HG03025 (cell line): Measurements from ENCODE around the gene RPTOR.

Experiments
- ATAC-seq: cut with Tn5 transposase; IDR thresholded peaks from one replicate; pipeline ENCODE4 v1.9.1; 2021; ENCODE audit warnings: mild to moderate bottlenecking, moderate library complexity; ENCODE audit not compliant: unreplicated experiment, low FRiP score

The RPTOR gene

DNA sequence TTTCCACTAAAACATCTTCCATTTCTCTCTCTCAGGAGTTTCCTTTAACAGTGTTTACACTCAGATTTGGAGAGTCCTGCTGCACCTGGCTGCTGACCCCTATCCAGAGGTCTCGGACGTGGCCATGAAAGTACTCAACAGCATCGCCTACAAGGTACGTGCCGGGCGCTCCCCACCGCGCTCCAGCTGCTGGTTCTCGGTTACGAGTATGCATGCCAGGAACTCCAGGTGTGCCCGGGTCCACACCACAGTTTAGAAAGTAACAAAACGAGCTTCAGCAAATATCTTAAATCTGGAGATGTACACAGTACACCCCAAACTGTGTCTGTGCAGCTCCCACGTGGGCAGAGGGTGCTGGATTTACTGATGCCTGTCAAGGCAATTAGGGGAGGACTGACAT is 364.1 kb downstream of the RPTOR start:
- no peak for ATAC-seq

DNA sequence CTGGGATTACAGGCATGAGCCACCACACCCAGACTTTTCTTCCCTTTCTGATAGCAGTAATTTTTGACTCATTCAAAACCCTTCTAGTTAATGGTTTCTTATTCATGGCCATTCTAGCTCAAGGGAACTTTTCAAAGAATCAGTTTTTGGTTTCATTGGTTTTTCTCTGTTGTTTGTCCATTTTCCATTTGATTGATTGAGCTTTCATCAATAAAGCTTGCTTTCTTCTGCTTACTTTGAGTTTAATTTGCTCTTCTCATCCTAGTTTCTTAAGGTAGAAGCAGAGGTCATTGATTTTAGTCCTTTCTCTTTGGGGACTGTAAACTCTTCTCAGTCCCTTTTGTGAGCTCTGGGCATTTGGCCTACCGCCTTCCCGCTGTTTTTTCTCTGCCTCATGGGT is 365.0 kb downstream of the RPTOR start:
- no peak for ATAC-seq

DNA sequence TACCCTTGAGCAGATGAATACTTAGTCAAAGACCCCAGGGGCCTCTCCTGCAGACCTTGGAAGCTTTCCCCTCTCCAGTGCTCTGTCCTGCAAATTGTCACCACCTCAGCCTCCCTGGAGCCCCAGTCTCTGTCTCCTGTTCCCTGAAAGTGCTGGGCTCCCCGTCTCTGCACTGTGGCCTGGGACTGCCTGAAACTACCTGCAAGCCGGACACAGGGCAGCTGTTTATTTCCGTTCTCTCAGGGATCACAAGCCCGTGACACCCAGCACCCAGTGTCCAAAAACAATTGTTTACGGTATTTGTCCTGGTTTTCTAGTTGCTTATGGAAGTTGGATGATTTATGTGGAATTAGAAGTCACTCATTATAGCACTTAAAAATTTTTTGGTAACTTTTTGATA is 365.4 kb downstream of the RPTOR start:
- ATAC-seq = no peak

DNA sequence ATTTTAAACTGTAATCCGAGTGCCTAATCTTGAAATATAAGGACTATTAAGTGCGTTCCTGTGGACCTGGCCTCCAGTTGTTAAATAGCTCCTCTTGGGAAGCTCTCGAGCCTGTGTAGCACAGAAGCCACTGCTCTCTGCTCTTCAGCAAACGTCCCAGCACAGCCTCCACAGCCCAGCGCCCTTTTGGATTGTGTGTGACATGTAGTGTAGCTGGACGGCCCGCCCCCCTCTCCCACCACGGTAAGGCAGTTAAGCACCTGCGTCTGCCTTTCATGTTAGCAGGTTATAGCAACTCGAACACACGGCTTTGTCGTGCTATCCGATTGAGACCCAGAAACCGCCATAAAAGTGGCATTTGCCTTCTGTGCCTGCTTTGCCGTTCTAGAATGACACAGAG is 367.8 kb downstream of the RPTOR start:
- ATAC-seq = no peak

DNA sequence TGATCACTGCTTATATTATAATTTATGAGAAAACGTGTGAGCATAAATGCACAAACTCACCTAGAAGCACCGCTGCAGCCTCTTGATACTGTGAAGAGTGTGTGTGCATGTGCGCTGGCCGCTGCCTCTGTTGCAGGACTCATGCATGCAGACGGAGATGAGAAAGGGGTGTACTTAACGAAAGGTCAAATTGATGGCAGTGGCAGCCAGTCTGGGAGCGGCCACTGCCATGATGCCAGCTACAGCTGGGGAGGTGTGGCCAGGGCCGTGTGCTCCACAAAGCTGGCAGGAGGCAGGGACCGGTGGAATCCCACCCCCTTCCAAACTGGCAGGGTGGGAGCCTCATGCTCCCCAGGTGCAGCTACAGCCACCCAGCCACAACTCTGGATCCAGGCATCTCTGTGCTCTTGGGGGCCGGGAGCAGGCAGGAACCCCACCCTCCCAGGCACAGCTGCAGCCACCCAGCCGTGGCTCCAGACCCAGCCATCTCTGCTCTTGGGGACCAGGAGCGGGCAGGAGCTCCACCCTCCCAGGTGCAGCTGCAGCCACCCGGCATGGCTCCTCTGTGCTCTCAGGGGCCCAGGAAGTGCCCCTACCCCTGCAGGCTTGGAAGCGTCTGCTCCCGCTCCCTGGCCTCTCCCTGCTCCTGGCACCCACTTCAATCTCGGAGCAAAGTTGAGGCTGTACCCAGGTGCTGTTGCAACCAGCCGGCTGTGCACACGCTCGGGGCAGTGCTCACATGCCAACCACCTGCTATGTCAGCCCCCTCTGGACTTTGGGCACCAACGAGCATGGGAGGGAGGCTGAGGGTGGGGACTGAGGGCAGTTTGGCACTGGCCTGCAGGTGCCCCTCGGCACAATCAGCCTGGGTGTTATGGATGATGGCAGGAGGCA is 369.5 kb downstream of the RPTOR start:
- ATAC-seq = no peak

DNA sequence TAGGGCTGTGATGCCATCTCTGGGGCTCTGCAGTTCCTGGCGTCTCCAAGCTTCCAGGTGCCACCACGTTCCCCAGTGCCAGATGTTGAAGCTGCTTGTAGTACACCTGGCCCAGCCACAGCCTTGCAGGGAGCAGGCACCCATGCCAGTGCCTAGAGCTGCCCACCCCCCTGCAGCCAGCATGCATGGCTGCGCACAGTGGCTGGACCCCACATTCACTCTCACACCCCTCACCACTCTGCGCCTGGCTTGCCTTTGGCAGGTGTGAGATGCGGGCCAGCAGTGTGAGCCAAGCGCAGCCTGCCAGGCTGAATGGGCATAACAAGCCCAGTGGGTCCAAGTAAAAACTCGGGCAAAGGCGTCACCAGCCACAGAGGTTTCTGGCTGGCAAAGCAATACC is 371.6 kb downstream of the RPTOR start:
- no peak for ATAC-seq

DNA sequence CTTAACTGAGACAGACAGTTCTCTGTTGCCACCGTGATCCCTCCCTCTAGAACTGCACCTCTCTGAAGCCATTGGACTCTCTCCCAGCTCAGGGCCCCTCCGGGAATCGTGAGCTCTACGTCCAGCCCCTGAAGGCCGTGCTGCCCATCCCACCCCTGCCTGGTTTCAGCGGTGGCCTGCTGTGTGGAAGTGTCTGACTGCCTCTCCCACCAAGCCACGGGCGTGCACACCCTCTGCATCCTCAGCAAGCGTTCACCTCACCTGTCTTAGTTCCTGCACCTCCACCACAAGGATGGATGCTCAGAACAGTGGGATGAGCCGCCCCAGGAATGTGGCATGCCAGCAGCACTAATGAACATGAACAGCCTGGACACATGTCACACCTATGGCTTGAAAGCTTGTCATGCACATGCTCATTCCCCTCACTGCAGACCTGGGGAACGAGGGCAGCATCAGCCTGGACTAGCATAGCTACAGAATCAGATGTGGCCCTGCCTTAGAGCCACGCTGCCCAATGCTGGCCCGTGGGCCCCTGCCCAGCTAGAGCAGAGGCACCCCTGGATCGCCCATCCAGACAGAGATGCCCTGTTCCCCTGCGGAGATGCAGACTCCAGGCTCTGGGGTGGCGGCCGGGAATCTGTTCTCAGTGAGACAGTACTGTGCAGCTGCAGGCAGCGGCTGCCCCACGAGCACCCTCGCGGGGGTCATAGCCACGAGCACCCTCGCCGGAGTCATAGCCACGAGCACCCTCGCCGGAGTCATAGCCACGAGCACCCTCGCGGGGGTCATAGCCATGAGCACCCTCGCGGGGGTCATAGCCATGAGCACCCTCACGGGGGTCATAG is 373.3 kb downstream of the RPTOR start:
- no peak for ATAC-seq

DNA sequence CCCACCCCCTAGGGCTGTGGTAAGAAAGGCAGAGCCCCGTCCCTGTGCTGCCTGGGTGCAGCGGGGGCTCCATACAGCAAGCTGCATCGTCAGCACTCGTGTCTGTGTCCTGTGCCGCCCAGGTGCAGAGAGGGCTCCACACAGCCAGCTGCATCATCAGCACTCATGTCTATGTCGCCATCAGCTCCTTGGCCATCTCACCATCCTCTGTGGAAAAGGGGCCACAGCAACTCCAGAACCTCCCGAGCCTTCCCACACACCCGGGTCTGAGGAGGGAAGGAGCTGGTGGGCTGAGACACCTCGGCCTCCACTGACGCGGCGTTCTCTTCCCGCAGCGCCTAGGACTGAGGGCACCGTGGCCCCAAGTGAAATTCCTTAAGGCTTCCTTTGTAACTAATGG is 374.1 kb downstream of the RPTOR start:
- ATAC-seq = no peak

DNA sequence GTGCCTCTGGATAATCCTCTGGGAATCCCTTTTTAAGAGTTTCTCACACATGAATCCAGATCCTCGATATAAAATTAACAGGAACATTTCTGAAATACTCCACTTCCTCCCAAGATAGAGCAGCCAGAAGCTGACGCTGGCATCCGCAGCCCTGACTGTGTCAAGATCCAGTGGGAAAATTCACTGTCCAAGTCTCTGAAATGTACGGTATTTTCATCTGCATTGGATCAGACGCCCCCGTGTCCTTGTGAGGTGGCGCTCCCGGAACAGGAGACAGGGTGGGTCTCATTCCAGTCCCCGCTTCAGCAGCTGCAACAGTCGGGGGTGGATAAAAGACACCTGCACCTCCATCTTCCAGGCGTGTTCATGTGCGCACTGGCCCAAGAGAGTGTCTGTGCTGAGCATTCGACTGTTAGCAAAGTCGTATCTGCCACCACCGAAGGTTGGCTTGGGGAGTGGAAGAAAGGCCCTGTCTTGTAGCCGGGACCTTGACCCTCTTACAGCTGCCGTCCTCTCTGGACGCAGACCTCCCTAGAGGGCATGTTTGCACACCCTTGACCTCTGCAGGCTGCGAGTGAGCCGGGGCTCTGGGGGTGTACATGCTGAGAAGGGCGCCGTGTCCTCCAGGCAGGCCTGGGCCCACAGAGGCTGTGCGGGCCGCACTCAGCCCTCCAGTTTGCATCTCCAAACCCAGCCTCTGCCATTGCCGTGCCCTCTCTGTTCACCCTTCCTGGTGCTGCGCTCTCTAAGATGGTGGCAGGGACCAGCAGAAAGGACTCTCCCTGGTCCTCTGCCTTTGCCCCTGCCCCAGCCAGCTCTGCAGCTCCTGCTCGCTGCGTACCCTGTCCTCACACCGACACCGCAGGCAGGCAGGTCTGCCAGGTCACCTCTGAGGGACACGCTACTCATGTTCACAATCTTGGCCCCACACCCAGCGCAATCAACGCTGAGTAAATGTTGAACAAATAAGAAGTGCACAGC is 375.0 kb downstream of the RPTOR start:
- no peak for ATAC-seq

DNA sequence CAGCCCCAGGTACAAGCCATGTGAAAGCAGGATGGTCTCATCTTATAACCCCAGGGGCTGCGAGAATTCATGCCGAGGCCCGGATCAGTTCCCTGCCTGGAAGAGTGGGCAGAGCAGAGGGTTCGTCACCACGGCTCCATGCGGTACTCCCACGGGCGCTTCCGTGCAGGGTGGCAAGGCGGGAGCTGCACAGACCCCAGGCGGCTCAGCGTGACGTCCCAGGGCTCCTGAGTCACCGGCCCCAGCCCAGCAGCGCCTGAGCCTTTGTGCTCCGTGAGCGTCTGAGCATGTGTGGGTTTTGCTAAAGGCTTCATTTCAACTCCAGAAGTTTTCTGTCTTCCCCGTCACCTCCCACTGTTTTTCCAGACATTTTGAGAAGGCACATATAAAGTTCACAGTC is 375.8 kb downstream of the RPTOR start:
- ATAC-seq = no peak

DNA sequence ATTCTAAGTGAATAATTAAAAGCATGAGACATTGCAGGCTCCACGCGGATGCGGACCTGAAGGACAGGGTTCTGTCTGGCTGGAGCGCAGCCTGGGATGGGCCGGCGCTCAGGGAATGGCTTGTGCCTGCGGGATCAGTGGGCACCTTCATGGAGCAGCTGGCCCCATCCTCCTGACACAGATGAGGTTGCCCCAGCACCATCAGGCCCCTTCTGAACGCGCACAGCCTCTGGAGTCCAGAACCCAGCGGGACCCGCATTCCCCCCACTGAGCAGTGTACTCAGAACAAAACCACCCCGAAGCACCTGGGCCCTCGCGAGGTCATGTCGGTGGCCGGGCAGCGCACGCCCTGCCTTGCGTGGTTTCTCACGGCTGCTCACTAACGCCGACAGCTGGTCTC is 376.5 kb downstream of the RPTOR start:
- no peak for ATAC-seq

DNA sequence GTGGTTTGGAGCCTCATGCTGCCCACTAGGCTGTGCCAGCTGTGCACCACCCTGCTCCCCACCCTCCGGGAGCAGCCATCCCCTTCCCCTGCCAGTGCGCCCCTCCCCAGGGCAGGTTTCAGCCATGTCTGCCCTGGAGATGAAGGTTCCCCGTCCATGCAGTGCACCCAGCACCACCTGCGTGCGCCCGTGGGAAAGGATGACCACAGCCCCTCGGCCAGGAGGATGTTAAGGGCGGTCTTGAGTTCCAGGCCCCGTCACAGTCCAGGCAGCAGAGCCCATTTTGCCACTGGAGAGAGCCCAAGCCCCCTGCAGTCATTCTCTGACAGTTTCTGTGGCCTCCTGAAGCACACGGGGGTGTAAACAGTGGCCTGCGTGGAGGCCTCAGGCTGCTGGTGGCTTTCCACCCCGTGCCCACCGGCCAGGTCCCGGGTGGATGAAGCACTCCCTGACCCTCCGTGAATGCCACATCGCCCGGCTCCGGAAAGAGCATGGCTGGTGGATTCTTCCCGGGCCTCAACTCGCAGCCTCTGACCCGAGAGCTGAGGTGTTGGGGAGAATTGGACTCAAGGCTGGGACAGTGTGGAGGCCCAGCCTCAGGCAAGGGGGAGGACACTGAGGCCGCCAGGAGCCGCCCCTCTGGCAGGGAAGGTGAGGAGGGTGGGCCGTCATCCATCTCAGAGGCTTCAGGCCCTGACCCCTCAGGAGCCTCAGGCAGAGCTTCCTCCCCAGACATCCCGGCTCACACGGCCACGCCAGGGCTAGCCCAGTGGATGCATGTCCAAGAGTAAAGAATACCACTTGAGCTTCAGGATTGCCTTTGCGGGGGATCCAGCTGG is 377.3 kb downstream of the RPTOR start:
- no peak for ATAC-seq

DNA sequence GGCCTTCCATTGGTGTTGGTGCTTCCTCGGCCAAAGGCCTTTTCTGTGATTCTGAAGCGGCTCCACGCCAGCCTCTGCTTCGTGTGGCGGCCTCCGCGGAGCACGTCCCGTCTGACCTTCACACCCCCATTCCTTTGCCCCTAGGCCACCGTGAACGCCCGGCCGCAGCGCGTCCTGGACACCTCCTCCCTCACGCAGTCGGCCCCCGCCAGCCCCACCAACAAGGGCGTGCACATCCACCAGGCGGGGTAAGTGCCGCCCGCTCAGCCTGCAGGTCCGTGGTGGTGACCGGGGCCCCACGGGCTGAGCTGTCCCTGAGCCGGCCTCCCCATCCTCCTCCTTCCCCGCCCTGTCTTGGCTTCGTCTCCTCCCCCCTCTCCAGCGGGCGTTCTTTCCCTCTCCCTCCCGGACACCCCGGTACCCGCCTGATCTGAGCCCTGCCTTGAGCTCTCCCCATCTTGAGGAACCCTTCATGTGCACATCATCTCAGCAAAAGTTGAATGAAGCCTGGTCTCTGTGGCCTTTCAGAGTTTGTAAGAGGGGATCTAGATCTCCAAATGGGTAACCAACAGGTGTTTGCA is 378.0 kb downstream of the RPTOR start:
- no peak for ATAC-seq

DNA sequence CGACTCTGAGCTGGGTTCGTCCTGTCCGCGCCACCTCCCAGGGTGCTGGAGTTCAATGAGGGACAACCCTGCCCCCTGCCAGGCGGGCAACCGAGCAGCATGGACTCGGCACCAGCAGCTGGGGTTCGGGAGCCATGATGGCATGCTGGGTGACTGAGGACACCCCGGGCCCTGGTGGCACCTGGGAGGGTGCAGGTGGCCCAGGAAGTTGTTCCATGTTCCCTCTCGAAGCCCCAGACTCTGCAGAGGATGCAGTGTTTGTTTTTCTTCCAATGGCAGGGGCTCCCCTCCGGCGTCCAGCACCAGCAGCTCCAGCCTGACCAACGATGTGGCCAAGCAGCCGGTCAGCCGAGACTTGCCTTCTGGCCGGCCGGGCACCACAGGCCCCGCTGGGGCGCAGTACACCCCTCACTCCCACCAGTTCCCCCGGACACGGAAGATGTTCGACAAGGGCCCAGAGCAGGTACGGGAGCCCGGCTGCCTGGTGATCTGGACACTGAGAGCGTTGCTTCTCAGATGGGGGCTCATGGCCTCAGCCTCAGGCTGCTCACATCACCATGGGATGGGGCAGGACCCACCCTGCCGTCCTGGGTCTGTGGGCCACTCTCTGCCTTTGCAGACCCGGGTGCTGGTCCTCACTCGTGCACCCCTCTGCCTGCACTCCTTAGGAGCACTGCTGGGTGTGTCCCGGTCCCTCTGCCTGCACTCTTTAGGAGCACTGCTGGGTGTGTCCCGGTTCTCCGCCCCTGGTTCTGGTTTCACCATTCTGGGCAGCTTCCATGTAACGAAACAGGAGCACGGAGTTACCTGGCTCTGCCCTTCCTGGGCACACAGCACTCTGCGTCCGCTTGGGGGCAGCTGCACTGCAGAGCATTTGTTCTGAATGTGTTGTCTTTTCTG is 378.8 kb downstream of the RPTOR start:
- no peak for ATAC-seq

DNA sequence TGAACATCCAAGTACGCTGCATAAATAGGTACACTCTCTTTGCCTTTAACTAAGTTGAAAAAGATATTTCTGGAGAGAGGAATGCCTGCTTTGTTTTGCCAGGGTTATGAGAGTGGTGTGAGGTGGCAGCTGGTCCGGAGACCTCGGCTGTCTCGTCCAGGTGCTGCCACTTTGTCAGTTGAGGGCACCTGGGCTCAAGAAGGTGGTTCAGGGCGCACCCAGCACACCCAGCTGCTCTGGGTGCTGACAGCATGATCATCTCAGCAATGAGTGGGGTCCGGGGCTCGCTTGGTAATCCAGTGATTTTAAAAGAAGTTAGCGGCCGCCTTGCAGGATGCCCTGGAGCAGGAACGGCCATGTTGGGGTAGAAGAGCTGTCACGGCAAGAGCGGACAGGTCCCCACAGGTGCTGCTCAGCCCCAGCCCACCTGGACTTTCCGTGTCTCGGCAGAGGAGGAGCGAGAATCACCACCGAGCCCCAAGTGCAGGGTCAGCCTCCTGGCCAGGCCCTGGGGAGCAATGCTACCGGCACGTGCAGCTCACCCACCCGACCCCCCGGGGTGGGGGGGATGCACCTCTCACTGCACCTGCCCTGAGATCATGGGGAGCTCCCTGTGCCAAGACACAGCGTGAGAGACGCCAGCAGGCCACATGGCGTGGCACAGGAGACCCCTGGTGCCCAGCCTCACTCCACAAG is 379.6 kb downstream of the RPTOR start:
- ATAC-seq = no peak

DNA sequence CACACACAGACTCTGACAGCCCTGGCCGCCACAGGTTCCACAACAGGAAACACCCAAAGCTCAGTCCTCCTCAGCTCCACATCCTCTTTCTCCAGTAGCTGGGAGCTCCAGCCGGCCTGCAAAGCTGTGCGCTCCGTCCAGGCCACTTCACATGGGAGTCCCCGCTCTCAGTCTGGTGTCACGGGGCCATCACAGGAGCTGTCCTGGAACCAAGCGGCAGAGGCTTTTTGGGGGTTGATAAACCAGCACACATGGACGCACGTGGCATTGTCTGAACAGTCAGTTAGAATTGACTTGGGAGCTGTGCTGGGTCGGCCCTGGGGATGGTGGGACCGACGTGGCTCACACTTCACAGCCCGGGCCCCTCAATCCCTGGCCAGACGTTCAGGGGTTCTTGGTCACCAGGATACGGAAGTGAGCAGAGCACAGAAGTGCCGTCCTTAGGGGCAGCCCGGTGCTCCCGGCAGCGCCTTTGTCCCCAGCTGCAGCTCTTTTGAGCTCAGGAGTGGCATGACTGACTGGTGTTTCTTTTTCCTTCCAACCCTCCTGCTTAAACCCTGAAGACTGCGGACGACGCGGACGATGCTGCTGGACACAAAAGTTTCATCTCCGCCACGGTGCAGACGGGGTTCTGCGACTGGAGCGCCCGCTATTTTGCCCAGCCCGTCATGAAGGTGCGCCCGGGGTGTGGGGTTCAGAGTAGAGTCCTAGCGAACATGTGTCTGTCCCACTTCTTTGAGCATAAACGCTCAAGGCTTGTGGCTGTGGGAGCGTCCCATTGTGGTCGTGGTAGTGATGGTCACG is 380.4 kb downstream of the RPTOR start:
- ATAC-seq = no peak
